Central memory CD8-positive, alpha-beta T cell (primary cell): ENCODE measurements around the gene DNAJC4.

Source experiments
- ATAC-seq: fragments of 150-1000 bp; cut with Tn5 transposase; replicated peaks from 2 replicates; pipeline ENCODE4 v1.10.0; 2022; ENCODE audit warnings: mild to moderate bottlenecking, moderate FRiP score, moderate number of reproducible peaks; ENCODE audit not compliant: poor library complexity, severe bottlenecking; ENCODE audit errors: extremely low read depth
- DNase-seq, 2 donors: peaks; one replicate each; pipeline ENCODE4 v3.0.0; 2021; ENCODE audit warnings: low spot score in 2 of 2
- H3K27ac Mint-ChIP-seq: one replicate; pipeline ENCODE4 v1.8.0; 2022; ENCODE audit warnings: low read depth, mild to moderate bottlenecking, moderate library complexity, mixed read lengths
- H3K27me3 Mint-ChIP-seq: one replicate; pipeline ENCODE4 v1.8.0; 2022; ENCODE audit warnings: mixed read lengths
- H3K36me3 Mint-ChIP-seq: one replicate; pipeline ENCODE4 v1.8.0; 2022; ENCODE audit warnings: mild to moderate bottlenecking, moderate library complexity, mixed read lengths; ENCODE audit not compliant: insufficient read depth
- H3K4me1 Mint-ChIP-seq: one replicate; pipeline ENCODE4 v1.8.0; 2022; ENCODE audit warnings: mixed read lengths
- H3K4me3 Mint-ChIP-seq: one replicate; pipeline ENCODE4 v1.8.0; 2022; ENCODE audit warnings: mild to moderate bottlenecking, moderate library complexity, mixed read lengths
- H3K9me3 Mint-ChIP-seq: one replicate; pipeline ENCODE4 v1.8.0; 2022; ENCODE audit warnings: mixed read lengths

DNAJC4 gene

DNA sequence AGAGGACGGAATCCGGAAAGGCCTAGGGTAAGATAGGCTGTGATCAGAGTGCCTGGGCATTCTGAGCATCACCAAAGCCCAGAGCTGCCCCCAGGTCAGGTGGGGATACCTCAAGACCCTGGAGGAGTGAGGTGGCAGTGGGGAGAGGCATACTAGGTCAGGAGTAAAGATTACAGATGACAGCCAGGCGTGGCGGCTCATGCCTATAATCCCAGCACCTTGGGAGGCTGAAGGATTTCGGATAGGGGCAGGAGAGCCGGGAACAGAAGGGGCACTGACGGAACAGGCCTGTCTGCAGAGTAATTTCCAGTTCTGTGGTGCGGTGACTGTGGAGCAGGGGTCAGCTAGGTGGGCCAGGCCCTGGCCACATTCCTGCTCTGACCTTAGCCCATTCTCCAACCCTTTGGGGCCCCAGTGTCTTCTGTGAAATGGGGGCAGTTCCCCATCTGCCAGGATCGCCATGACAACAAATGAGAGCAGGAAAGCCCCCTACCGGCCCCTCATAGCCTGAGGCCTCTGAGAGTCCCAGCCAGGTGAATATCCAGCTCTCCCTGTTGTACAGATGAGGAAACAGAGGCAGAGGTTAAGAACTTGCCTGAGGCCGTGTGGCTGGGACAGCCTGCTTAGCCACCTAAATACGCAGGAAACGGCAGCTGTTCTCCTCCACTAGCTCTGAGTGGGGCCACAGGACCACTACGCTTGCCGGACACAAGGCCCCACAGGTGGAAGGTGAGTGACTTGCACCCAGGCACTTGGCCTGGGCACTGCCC lies 44.9 kb downstream of the DNAJC4 start:
- H3K4me1 Mint-ChIP-seq, result peaks cover 12% of the 10 kb centered on the region
- H3K27me3 Mint-ChIP-seq, result no peaks in the 10 kb centered on the region
- H3K9me3 Mint-ChIP-seq, result no peaks in the 10 kb centered on the region
- H3K36me3 Mint-ChIP-seq, result peaks cover 23% of the 10 kb centered on the region
- DNase-seq (no peak), ATAC-seq (no peak)
- H3K27ac Mint-ChIP-seq, result no peak overlapping the region
- no peak overlapping the region for H3K4me3 Mint-ChIP-seq

DNA sequence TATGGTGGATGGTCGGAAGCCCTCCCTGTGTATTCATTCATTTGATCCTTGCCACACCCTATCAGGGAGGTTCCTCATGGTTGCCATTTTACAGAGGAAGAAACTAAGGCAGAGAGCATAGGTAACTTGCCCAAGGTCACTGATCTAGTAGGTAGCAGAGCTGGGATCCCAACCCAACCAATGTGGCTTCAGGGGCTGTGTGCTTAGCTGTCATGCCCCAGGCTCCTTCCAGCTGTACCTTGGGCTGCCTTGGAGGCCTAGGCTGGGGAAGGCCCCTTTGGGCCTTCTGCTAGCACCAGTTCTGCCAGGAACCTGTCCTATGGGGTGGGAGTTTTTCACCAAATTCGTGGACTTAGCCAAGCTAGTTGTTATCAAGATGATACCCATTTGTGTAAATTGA lies 45.5 kb downstream of the DNAJC4 start:
- DNase-seq, result no peak
- H3K27ac Mint-ChIP-seq, result no peak overlapping the region
- H3K4me1 Mint-ChIP-seq, result peaks cover 9% of the 10 kb centered on the region
- ATAC-seq, result no peak
- H3K9me3 Mint-ChIP-seq, result no peaks in the 10 kb centered on the region
- H3K36me3 Mint-ChIP-seq, result peaks cover 17% of the 10 kb centered on the region
- H3K4me3 Mint-ChIP-seq, result no peak overlapping the region
- H3K27me3 Mint-ChIP-seq, result no peaks in the 10 kb centered on the region

DNA sequence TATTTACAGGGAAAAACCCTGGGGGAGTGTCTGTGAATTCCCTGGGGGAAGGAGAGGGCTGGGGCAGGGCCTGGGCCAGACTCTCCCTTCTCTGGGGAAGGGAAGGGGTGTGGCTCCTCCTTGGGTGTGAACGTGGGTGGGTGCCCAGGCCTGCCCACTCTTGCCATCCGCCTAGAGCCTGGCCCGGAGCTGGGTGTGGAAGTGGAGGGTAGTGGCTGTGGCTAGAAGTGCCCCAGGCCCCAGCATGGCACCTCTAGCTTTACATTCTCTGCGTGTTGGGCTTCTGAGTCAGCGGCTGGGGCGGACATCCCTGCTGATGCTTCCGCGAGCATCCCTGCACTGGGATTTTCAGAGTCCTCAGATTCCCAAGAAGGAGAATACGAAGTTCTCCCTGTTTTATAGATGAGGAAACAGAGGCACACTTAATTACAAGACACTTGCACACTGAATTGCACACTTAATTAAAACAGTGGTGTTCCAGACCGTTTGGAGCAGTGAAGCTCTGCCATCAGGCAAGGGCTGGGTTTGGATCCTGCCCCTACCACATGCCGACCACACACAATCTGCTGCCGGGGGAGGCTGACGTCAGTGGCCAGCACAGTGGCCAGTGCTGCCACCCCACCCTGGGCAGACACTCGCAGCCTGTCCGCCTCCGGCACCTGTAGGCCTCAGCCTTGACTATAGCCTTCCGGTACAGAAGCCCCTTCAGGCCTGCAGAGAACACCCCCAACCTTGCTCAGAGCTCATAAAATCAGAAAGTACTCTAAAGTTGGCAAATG lies 46.5 kb downstream of the DNAJC4 start:
- H3K36me3 Mint-ChIP-seq, result peaks cover 12% of the 10 kb centered on the region
- no peak overlapping the region for H3K27ac Mint-ChIP-seq
- no peaks in the 10 kb centered on the region for H3K9me3 Mint-ChIP-seq
- H3K4me1 Mint-ChIP-seq, result peaks cover 2% of the 10 kb centered on the region
- DNase-seq, result no peak
- H3K4me3 Mint-ChIP-seq, result no peak overlapping the region
- no peaks in the 10 kb centered on the region for H3K27me3 Mint-ChIP-seq
- no peak for ATAC-seq

DNA sequence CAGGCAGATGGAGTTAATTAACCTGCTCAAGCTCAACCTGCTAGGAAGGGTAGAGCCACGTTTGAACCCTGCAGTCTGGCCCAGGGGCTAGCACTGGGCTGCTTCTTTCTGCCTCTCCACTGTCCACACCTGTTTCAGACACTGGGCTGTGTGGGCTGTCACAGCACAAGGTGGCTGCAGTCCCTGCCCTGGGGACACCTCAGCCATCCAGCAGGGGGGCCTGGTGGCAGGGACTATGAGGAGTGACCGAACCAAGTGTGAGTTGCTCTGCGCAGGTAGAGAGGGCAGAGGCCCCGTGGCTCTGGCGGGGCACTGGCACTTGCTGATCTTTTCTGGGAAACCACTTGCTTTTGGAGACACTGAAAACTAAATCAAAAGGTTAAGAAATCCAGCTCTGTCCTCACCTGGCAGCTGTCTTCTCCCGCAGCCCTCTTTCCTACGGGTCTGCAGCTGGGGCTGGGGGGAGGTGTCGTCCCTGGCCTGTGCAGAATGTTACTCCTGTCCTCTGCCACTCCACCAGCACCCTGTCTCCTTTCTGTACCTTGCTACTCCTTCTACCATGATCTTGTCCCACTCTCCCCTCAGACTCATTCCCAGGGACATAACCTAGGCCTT lies 48.3 kb downstream of the DNAJC4 start:
- ATAC-seq, result no peak
- no peaks in the 10 kb centered on the region for H3K9me3 Mint-ChIP-seq
- DNase-seq, result no peak
- peaks cover under 1% of the 10 kb centered on the region for H3K4me1 Mint-ChIP-seq
- H3K27ac Mint-ChIP-seq, result peak overlapping the region; percentile 78
- H3K4me3 Mint-ChIP-seq, result no peak overlapping the region
- H3K27me3 Mint-ChIP-seq, result no peaks in the 10 kb centered on the region
- H3K36me3 Mint-ChIP-seq, result peaks cover 8% of the 10 kb centered on the region

DNA sequence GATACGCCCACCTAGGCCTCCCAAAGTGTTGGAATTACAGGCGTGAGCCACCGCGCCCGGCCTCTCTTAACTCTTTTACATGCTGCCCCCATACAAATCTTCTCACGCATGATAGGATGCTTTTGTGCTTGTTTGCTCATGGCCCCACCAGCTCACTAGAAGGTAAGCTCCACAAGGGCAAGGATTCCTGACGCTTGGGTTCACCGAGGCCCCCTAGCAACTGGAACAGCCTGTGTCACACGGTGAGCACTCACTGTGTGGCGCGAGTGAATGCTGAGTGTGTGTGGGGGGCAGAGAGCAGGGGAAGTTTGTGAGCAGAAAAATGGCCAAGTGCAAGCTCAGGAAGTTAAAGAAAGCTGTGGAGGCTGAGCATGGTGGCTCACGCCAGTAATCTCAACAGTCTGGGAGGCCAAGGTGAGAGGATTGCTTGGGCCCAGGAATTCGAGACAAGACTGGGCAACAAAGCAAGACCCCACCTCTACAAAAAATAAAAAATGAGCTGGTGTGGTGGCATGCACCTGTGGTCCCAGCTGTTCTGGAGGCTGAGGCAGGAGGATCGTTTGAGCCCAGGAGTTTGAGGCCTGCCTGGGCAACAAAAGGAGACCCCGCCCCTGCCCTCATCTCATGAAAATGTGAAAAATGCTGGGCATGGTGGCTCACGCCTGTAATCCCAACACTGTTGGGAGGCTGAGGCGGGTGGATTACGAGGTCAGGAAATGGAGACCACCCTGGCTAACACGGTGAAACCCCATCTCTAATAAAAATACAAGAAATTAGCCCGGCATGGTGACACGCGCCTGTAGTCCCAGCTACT lies 51.8 kb downstream of the DNAJC4 start:
- DNase-seq (no peak), ATAC-seq (no peak)
- H3K9me3 Mint-ChIP-seq, result no peaks in the 10 kb centered on the region
- peak overlapping the region; percentile 97 for H3K27ac Mint-ChIP-seq
- H3K4me3 Mint-ChIP-seq, result peak overlapping the region; percentile 87
- peaks cover 11% of the 10 kb centered on the region for H3K36me3 Mint-ChIP-seq
- no peaks in the 10 kb centered on the region for H3K27me3 Mint-ChIP-seq
- H3K4me1 Mint-ChIP-seq, result peaks cover 16% of the 10 kb centered on the region

DNA sequence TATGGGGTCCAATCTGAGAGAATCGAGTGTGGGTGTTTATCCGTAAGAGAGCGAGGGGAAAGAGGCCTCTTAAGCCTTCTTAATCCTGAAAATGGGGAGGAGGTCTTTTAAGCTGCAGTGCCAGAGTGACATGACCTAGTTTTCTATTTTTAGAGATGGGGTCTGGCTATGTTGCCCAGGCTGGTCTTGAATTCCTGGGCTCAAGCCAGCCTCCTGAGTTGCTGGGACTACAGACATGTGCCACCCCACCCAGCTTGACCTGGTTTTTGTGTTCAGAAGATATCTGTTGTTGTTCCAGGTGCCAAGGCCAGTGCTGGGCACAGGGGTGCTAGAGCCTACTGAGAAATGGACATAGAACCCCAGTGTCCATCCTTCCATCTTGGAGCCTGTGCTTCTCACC lies 52.7 kb downstream of the DNAJC4 start:
- peaks cover 16% of the 10 kb centered on the region for H3K4me1 Mint-ChIP-seq
- peak overlapping the region; percentile 97 for H3K27ac Mint-ChIP-seq
- no peaks in the 10 kb centered on the region for H3K27me3 Mint-ChIP-seq
- ATAC-seq (no peak), DNase-seq (no peak)
- H3K9me3 Mint-ChIP-seq, result no peaks in the 10 kb centered on the region
- peaks cover 11% of the 10 kb centered on the region for H3K36me3 Mint-ChIP-seq
- H3K4me3 Mint-ChIP-seq, result peak overlapping the region; percentile 87
